SK-N-SH (cell line): ENCODE measurements around the gene PPME1.
A peak's percentile ranks its signal among the peaks of the same experiment; 100 is the strongest.

ENCODE experiments used
- CHD2 ChIP-seq: fragments of 150-350 bp; IDR thresholded peaks from 2 replicates; pipeline ENCODE4 v1.6.1; 2018; ENCODE audit warnings: low read length; ENCODE audit not compliant: partially characterized antibody
- MAX ChIP-seq: IDR thresholded peaks from 2 replicates; pipeline ENCODE4 v1.4.0; 2012; ENCODE audit warnings: low read depth
- TF ChIP-seq, protein P1 (sequence below): fragments of 200-600 bp; sonication (generic); IDR thresholded peaks from 2 replicates; pipeline ENCODE4 v1.6.1; 2017; ENCODE audit warnings: antibody characterized with exemption, mild to moderate bottlenecking, moderate library complexity

DNA sequence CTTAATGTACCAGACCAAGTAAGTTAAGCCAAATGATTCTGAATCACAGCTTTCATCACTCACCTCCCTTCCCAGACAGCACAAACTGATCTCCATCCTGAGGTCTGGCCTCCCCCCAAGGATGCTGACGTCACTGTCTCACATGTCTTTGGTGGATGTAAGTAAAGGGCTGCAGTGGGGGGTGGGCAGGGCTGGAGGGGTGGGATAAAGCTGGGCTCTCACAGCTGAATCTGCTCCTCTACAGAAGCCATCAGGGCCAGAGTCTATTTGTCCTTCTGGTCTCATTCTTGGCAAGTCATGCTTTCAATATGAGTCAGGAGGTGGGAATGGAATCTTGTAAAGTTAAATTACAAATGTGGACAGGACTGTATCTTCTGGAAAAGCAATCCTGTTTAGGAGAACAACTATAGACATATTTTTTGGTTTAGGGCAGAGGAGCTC, 107.7 kb downstream of the PPME1 start:
- TF ChIP-seq, protein P1, sequence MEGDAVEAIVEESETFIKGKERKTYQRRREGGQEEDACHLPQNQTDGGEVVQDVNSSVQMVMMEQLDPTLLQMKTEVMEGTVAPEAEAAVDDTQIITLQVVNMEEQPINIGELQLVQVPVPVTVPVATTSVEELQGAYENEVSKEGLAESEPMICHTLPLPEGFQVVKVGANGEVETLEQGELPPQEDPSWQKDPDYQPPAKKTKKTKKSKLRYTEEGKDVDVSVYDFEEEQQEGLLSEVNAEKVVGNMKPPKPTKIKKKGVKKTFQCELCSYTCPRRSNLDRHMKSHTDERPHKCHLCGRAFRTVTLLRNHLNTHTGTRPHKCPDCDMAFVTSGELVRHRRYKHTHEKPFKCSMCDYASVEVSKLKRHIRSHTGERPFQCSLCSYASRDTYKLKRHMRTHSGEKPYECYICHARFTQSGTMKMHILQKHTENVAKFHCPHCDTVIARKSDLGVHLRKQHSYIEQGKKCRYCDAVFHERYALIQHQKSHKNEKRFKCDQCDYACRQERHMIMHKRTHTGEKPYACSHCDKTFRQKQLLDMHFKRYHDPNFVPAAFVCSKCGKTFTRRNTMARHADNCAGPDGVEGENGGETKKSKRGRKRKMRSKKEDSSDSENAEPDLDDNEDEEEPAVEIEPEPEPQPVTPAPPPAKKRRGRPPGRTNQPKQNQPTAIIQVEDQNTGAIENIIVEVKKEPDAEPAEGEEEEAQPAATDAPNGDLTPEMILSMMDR = no peak
- TF ChIP-seq MAX (peak; percentile 69; the same call in 1 of the 2 replicates), CHD2 (no peak)
